ENCODE measurements around the gene ICA1.

DNA sequence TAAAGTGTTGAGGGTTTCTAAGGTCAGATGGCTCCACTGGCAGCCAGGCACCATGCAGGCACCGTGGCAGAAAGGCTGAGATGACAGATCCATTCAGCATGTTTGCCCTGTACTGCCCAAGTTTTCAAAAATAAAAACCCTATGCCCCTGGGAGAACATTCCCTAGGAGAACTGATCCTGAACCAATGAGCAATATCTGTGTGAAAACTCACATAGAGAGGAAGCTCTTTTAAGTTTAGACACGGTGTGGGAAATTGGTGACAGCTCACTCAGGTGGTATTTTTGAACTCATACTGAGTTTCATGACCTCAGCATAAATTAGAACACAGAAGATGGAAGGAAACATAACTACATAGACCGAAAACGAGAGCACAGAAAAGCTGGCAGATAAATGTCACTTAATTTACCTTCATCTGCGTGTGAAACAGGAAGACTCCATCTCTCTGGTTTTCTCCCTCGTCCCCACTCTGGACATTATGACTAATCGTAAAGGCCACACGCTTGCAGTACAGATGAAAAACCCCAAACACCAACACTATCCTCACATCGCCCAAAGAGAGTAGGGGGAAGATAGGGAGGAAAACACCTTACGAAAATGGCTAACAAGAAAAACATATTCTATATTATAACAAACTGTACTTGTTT lies 127.8 kb downstream of the ICA1 start:
- TF ChIP-seq CTCF (conservative IDR thresholded peaks at IDR 0.05; ENCODE audit: low read depth, low read length) (no peak), EZH2 (IDR thresholded peaks at IDR 0.05; ENCODE audit: low read length, unreplicated experiment) (no peak)

Data from PC-3 (cell line).